SU-DHL-6 (cell line): ENCODE measurements around the gene SLC27A5.
"Not testable (repeated sequence)": the region's sequence is repeated elsewhere in the genome, so short reads cannot be mapped to it uniquely, and the experiment has no call there.

Experiments
- H2AFZ ChIP-seq: fragments of 200-600 bp; sonication (generic); 2 replicates; pipeline ENCODE4 v1.6.1; 2014; ENCODE audit warnings: low read depth, mild to moderate bottlenecking, moderate library complexity, mixed read lengths, antibody characterized with exemption, low read length; ENCODE audit not compliant: severe bottlenecking
- H3F3A ChIP-seq: fragments of 200-600 bp; shearing (Covaris generic); 2 replicates; pipeline ENCODE4 v1.6.0; 2016; ENCODE audit warnings: antibody characterized with exemption, mild to moderate bottlenecking; ENCODE audit not compliant: insufficient read depth
- H3K27ac ChIP-seq: fragments of 200-600 bp; sonication (generic); 2 replicates; pipeline ENCODE4 v1.5.1; 2016; ENCODE audit warnings: low read depth, mild to moderate bottlenecking, low read length, moderate library complexity, mixed read lengths
- H3K27me3 ChIP-seq: fragments of 200-600 bp; sonication (generic), shearing (Covaris generic); 2 replicates; pipeline ENCODE4 v1.6.0; 2014; ENCODE audit warnings: mild to moderate bottlenecking, low read length
- H3K36me3 ChIP-seq: fragments of 200-600 bp; sonication (generic); 2 replicates; pipeline ENCODE4 v1.6.1; 2014; ENCODE audit warnings: mild to moderate bottlenecking, low read length, mixed read lengths
- H3K4me2 ChIP-seq: fragments of 300-600, 200-600 bp; shearing (Covaris generic), sonication (generic); 2 replicates; pipeline ENCODE4 v1.6.0; 2014; ENCODE audit warnings: low read length, low read depth, mild to moderate bottlenecking; ENCODE audit not compliant: poor library complexity, severe bottlenecking
- H3K4me3 ChIP-seq: fragments of 200-600 bp; sonication (generic); 2 replicates; pipeline ENCODE4 v1.5.1; 2014; ENCODE audit warnings: antibody characterized with exemption, low read length, mild to moderate bottlenecking, mixed read lengths; ENCODE audit not compliant: insufficient read depth, poor library complexity, severe bottlenecking
- H3K79me2 ChIP-seq: fragments of 200-600 bp; sonication (generic); 2 replicates; pipeline ENCODE4 v1.6.1; 2014; ENCODE audit warnings: mild to moderate bottlenecking, low read length, moderate library complexity; ENCODE audit not compliant: insufficient read depth
- H3K9ac ChIP-seq: fragments of 200-600 bp; sonication (generic); 2 replicates; pipeline ENCODE4 v1.7.0; 2014; ENCODE audit warnings: mild to moderate bottlenecking, low read length
- H3K9me2 ChIP-seq: fragments of 200-600 bp; sonication (generic); replicated peaks from 2 replicates; pipeline ENCODE4 v1.6.1; 2014; ENCODE audit warnings: low read length; ENCODE audit not compliant: insufficient read depth
- H3K9me3 ChIP-seq: fragments of 200-600 bp; sonication (generic); 2 replicates; pipeline ENCODE4 v1.6.1; 2014; ENCODE audit warnings: low read length, mixed read lengths; ENCODE audit not compliant: insufficient read depth
- H4K20me1 ChIP-seq: fragments of 200-600 bp; sonication (generic); 2 replicates; pipeline ENCODE4 v1.6.1; 2014; ENCODE audit warnings: low read depth, mild to moderate bottlenecking, antibody characterized with exemption, low read length, moderate library complexity, mixed read lengths
- EZH2phosphoT487 ChIP-seq: fragments of 200-600 bp; sonication (generic), shearing (Covaris generic); conservative IDR thresholded peaks from 2 replicates; pipeline ENCODE4 v1.6.1; 2018; ENCODE audit warnings: mild to moderate bottlenecking, antibody characterized with exemption, low read length, moderate library complexity, mixed read lengths
- TF ChIP-seq, protein P1 (sequence below): fragments of 200-600 bp; sonication (generic); IDR thresholded peaks from one replicate; pipeline ENCODE4 v1.5.1; 2017; ENCODE audit warnings: antibody characterized with exemption, mild to moderate bottlenecking, low read length, moderate library complexity; ENCODE audit not compliant: insufficient read depth, poor library complexity, severe bottlenecking

Gene SLC27A5

DNA sequence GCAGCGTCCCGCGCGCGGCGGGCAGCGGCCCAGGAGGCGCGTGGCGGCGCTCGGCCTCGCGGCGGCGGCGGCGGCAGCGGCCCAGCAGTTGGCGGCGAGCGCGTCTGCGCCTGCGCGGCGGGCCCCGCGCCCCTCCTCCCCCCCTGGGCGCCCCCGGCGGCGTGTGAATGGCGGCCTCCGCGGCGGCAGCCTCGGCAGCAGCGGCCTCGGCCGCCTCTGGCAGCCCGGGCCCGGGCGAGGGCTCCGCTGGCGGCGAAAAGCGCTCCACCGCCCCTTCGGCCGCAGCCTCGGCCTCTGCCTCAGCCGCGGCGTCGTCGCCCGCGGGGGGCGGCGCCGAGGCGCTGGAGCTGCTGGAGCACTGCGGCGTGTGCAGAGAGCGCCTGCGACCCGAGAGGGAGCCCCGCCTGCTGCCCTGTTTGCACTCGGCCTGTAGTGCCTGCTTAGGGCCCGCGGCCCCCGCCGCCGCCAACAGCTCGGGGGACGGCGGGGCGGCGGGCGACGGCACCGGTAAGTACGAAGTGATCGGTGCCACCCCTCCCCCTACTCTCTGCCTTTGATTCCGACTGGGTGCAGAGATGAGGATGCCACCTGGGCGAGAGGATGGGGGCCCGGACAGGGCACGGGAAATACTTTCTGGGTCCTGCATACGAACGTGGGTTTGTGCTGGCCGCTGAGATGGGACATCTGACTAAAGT is 32.9 kb upstream of the SLC27A5 start:
- H3K9me2 ChIP-seq: no peaks in the 10 kb centered on the region
- H2AFZ ChIP-seq: no peak overlapping the region
- H4K20me1 ChIP-seq: peaks cover 24% of the 10 kb centered on the region
- peaks cover 17% of the 10 kb centered on the region for H3K36me3 ChIP-seq
- 0 out of 2 replicates have a peak, but pooled peaks cover 8% of the 10 kb centered on the region for H3F3A ChIP-seq
- H3K9me3 ChIP-seq: no peaks in the 10 kb centered on the region
- peaks cover 40% of the 10 kb centered on the region for H3K79me2 ChIP-seq
- peak overlapping the region; percentile 100 for H3K4me3 ChIP-seq
- TF ChIP-seq, protein P1, sequence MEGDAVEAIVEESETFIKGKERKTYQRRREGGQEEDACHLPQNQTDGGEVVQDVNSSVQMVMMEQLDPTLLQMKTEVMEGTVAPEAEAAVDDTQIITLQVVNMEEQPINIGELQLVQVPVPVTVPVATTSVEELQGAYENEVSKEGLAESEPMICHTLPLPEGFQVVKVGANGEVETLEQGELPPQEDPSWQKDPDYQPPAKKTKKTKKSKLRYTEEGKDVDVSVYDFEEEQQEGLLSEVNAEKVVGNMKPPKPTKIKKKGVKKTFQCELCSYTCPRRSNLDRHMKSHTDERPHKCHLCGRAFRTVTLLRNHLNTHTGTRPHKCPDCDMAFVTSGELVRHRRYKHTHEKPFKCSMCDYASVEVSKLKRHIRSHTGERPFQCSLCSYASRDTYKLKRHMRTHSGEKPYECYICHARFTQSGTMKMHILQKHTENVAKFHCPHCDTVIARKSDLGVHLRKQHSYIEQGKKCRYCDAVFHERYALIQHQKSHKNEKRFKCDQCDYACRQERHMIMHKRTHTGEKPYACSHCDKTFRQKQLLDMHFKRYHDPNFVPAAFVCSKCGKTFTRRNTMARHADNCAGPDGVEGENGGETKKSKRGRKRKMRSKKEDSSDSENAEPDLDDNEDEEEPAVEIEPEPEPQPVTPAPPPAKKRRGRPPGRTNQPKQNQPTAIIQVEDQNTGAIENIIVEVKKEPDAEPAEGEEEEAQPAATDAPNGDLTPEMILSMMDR: no peak
- TF ChIP-seq EZH2phosphoT487: no peak
- H3K27ac ChIP-seq: peak overlapping the region; percentile 82
- peak overlapping the region; percentile 77 for H3K4me2 ChIP-seq
- H3K27me3 ChIP-seq: no peaks in the 10 kb centered on the region
- H3K9ac ChIP-seq: peak overlapping the region; percentile 98

DNA sequence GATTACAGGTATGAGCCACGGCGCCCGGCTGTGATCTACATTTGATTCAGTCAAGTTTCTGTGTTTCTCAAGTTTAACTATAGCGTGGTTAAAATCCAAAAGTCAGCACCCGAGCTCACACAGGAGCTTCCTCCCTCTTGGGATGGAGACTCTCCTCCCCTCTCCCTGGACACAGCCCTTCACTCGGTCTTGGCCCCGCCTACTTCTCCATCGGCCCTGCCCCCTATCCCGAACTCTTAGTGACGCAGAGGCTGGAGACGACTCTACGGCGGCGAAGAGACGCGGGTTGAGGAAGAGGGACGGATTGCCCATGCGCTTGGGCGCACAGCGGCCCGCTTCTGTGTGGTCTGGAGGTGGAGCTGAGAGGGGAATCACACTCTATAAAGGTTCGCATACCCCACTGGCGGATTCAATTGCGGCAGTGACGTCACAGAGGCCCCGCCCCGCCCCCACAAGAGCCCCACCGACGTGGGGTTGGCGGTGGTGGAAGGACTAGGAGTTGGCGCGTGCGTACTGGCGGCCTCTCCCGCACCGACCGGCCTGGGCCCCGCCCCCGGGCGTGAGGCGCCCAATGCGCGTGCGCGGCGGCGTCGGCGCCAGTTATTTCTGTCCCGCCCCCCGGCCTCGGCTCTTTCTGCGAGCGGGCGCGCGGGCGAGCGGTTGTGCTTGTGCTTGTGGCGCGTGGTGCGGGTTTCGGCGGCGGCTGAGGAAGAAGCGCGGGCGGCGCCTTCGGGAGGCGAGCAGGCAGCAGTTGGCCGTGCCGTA is 32.2 kb upstream of the SLC27A5 start, which contains the start of gene TRIM28:
Gene TRIM28, plus strand, starts transcription at position 239 of the 765 bp plus-strand sequence. CDS start 694 bp downstream, outside the sequence.
- Histone ChIP-seq H3K9me3 (no peaks in the 10 kb centered on the region), H3K4me2 (peak within 1 kb of the TSS; percentile 77), H3F3A (0 out of 2 replicates have a peak, but pooled peaks cover 8% of the 10 kb centered on the region), H2AFZ (peak within 1 kb of the TSS; percentile 81), H3K9me2 (no peaks in the 10 kb centered on the region), H3K36me3 (peaks cover 17% of the 10 kb centered on the region), H3K27ac (peak within 1 kb of the TSS; percentile 82), H3K9ac (peak within 1 kb of the TSS; percentile 98), H3K4me3 (peak within 1 kb of the TSS; percentile 100), H3K79me2 (peaks cover 40% of the 10 kb centered on the region), H3K27me3 (no peaks in the 10 kb centered on the region), H4K20me1 (peaks cover 24% of the 10 kb centered on the region)
- no peak for TF ChIP-seq EZH2phosphoT487
- TF ChIP-seq, protein P1: no peak

DNA sequence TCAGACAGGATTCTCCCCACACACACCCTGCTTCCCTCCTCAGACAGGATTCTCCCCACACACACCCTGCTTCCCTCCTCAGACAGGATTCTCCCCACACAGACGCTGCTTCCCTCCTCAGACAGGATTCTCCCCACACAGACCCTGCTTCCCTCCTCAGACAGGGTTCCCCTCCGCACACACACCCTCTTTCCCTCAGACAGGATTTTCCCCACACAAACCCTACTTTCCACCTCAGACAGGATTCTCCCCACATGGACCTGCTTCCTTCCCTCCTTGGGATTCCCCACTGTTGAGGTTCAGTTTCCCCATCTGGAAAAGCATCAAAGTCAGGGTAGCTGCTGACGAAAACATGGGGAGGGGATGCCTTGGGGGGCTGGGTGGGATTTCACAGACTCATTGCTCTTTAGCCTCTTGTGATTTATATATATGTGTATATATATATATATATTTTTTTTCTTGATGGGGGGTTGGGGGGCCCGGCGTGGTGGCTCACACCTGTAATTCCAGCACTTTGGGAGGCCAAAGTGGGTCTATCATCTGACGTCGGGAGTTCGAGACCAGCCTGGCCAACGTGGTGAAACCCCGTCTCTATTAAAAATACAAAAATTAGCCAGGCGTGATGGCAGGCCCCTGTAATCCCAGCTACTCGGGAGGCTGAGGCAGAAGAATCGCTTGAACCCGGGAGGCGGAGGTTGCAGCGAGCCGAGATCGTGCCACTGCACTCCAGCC is 31.0 kb upstream of the SLC27A5 start:
- Histone ChIP-seq H4K20me1 (peaks cover 24% of the 10 kb centered on the region), H3K79me2 (peaks cover 31% of the 10 kb centered on the region), H3K36me3 (peaks cover 14% of the 10 kb centered on the region)
- not testable (repeated sequence) for H3K9me3 ChIP-seq, H3K9ac ChIP-seq, H3K27me3 ChIP-seq, H3K27ac ChIP-seq, H3F3A ChIP-seq, H3K4me3 ChIP-seq, H2AFZ ChIP-seq, H3K4me2 ChIP-seq, H3K9me2 ChIP-seq

DNA sequence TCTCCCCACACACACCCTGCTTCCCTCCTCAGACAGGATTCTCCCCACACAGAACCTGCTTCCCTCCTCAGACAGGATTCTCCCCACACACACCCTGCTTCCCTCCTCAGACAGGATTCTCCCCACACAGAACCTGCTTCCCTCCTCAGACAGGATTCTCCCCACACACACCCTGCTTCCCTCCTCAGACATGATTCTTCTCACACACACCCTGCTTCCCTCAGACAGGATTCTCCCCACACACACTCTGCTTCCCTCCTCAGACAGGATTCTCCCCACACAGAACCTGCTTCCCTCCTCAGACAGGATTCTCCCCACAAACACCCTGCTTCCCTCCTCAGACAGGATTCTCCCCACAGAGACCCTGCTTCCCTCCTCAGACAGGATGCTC is 27.4 kb upstream of the SLC27A5 start:
- H3K36me3 ChIP-seq, H3F3A ChIP-seq, H3K27ac ChIP-seq, H4K20me1 ChIP-seq, H2AFZ ChIP-seq, H3K9me2 ChIP-seq, H3K9me3 ChIP-seq, H3K79me2 ChIP-seq, H3K27me3 ChIP-seq, H3K4me3 ChIP-seq: not testable (repeated sequence)
- peak overlapping the region; percentile 43 for H3K4me2 ChIP-seq
- peak overlapping the region; percentile 48; the same call in 1 of the 2 replicates for H3K9ac ChIP-seq
